ENCODE data around the gene TBCC.
"Not testable (repeated sequence)": the region's sequence is repeated elsewhere in the genome, so short reads cannot be mapped to it uniquely, and the experiment has no call there.

The TBCC gene

DNA sequence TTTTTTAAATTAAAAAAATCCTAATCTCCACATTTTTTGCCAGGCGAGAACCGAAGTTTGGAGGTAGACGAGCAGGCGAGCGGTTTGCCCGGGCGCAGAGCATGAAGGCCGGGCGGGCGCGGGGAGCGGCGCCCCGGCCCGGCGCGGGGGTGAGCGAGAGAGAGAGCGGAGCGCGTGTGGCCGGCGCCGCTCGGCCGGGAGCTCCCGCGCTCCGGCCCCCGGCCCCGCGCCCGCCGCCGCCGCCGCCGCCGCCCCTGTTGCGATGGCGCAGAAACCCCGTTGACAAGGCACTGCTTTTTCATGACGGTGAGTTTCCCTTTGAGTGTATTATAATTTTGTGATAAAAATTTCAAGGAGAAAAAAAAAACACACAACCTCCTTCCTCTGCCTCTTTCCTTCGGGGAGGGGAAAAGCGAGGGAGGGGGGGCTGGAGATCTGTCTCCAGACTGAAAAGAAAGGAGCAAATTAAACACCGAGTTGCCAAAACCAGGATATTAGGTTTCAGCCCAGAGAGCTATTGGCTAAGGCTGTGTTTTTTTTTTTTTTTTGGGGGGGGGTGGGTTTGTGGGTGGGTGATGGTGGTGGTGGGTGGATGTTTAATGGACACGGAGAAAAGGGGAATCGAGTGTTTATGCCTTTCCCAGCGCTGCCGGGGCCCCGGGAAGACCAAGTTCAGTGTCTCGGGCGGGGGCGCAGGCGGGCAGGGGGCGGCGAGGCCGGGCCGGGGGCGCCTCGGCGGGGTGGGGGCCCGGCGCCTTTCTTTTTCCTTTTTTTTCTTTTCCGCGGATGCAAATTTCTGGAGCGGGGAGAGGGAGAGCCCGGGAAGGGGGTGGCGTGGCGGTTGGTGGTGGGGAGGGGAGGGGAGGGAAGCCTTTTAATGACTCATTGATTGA is 36.1 kb upstream of the TBCC start, which contains the start of gene BICRAL:
BICRAL (plus strand) TSS at position 257 of the 893 bp plus-strand sequence. CDS start 39,971 bp downstream, outside the sequence.
- peak; percentile 82 to 93 for DNase-seq (ENCODE audit: low read depth in 2 of 2)
- H3K4me3 ChIP-seq (replicated peaks in 1 of 2; ENCODE audit: low read depth in 2 of 2, low read length in 2 of 2) = peak within 1 kb of the TSS; percentile 76 to 79
- TF ChIP-seq, protein P1, sequence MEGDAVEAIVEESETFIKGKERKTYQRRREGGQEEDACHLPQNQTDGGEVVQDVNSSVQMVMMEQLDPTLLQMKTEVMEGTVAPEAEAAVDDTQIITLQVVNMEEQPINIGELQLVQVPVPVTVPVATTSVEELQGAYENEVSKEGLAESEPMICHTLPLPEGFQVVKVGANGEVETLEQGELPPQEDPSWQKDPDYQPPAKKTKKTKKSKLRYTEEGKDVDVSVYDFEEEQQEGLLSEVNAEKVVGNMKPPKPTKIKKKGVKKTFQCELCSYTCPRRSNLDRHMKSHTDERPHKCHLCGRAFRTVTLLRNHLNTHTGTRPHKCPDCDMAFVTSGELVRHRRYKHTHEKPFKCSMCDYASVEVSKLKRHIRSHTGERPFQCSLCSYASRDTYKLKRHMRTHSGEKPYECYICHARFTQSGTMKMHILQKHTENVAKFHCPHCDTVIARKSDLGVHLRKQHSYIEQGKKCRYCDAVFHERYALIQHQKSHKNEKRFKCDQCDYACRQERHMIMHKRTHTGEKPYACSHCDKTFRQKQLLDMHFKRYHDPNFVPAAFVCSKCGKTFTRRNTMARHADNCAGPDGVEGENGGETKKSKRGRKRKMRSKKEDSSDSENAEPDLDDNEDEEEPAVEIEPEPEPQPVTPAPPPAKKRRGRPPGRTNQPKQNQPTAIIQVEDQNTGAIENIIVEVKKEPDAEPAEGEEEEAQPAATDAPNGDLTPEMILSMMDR (IDR thresholded peaks at IDR 0.05; ENCODE audit: low read depth, low read length) = no peak

DNA sequence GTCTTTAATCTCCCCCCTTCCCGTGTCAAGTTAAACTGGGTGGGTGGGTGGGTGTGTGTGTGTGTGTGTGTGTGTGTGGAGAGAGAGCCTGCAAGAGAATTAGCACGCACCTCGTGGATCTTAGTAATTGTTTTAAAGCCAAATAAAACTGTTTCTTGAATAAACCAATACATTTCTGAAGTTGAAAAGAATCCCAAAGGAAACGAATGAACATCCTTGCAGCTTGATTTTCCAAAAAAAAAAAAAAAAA is 35.6 kb upstream of the TBCC start:
- peak overlapping the region; percentile 37 to 79 for H3K4me3 ChIP-seq (replicated peaks in 1 of 2; ENCODE audit: low read depth in 2 of 2, low read length in 2 of 2)
- TF ChIP-seq, protein P1 (IDR thresholded peaks at IDR 0.05; ENCODE audit: low read depth, low read length) = no peak
- DNase-seq (ENCODE audit: low read depth in 2 of 2) = peak; percentile 37 to 60

DNA sequence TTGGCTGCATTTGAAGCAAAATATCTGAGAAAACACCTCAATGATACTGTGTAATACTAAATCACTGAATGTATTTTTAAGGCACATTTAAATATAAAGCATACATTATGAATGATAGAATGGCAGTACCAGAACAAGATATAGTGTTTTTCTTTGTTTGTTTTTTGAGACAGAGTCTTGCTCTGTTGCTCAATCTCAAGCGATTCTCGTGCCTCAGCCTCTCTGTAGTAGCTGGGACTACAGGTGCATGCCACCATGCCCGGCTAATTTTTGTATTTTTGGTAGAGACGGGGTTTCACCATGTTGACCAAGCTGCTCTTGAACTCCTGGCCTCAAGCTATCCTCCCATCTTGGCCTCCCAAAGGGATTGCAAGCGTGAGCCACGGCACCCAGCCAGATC is 33.6 kb upstream of the TBCC start:
- no peak overlapping the region for H3K4me3 ChIP-seq (replicated peaks in 1 of 2; ENCODE audit: low read depth in 2 of 2, low read length in 2 of 2)
- no peak for DNase-seq (ENCODE audit: low read depth in 2 of 2)
- TF ChIP-seq, protein P1 (IDR thresholded peaks at IDR 0.05; ENCODE audit: low read depth, low read length) = no peak

DNA sequence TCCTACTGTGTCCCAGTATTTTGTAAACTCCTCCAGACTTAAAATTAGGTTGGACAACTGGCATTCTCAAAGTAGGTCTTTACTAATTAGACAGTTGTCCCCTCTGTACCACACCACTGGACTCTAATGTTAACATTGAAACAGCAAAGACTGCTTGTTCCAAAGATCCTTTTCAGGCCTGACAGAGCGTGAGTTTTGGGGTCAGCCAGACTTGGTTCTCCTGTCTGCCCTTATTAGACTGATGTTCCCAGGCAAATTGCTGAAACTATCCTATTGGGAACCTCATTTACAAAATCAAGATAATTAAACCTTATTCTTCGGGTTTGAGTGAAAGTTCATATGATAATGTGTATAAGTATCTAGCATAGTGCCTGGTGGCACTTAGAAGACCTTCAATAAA is 32.2 kb upstream of the TBCC start:
- TF ChIP-seq, protein P1 (IDR thresholded peaks at IDR 0.05; ENCODE audit: low read depth, low read length) = no peak
- no peak overlapping the region for H3K4me3 ChIP-seq (replicated peaks in 1 of 2; ENCODE audit: low read depth in 2 of 2, low read length in 2 of 2)
- no peak for DNase-seq (ENCODE audit: low read depth in 2 of 2)

DNA sequence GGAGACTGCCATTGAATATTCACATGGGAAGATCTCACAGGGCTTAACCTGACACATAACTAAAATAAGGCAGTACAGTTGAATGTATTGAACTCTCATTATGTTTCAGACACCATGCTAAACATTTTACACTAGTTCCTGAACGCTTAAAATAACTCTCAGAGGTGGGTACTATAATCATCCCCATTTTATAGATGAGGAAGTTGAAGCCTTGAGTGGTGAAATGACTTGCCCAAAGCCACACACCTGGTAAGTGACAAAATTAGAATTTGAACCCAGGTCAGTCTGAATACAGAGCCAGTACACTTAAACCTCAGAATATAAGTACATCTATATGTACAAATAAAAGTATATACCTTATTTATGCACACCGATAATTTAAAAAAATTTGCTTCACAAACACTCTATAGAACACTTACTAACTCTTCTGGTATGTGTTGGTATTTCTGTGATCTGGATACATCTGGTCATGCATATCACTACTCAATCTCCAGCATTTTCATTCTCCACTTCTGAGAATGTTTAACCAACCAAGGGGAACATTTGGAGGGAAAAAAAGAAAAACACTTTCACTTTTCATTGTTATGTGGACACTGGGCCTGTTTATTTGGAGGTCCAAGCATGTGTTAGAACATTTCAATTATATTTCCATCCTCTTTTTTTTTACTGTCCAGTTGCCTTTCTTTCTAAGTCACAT is 31.4 kb upstream of the TBCC start:
- TF ChIP-seq, protein P1 (IDR thresholded peaks at IDR 0.05; ENCODE audit: low read depth, low read length) = no peak
- no peak overlapping the region for H3K4me3 ChIP-seq (replicated peaks in 1 of 2; ENCODE audit: low read depth in 2 of 2, low read length in 2 of 2)
- peak; percentile 26 to 49 for DNase-seq (ENCODE audit: low read depth in 2 of 2)

DNA sequence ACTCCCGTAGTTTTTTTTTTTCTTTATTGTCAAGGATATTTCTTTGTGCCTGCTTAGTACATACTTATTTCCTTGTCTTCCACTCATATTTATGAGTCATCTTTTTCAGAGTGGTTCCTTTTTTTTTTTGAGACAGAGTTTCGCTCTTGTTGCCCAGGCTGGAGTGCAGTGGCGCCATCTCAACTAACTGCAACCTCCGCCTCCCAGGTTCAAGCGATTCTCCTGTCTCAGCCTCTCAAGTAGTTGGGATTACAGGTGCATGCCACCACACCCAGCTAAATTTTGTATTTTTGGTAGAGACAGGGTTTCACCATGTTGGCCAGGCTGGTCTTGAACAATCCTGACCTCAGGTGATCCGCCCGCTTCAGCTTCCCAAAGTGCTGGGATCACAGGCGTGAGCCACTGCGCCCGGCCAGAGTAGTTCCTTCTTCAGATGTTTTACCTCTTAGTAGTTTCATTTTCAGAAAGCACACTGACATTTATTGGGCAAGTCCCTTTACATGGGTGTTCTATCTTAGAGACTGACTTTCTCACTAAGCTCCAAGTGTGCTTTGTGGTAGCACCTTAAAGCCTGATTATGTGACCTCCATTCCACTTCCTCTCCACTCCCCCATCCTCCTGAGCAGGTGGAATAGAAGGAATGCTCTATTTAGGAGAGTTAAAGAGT is 29.1 kb upstream of the TBCC start:
- H3K4me3 ChIP-seq (replicated peaks in 1 of 2; ENCODE audit: low read depth in 2 of 2, low read length in 2 of 2) = not testable (repeated sequence)
- DNase-seq (ENCODE audit: low read depth in 2 of 2) = peak in 1 of 2 donors; percentile 14

DNA sequence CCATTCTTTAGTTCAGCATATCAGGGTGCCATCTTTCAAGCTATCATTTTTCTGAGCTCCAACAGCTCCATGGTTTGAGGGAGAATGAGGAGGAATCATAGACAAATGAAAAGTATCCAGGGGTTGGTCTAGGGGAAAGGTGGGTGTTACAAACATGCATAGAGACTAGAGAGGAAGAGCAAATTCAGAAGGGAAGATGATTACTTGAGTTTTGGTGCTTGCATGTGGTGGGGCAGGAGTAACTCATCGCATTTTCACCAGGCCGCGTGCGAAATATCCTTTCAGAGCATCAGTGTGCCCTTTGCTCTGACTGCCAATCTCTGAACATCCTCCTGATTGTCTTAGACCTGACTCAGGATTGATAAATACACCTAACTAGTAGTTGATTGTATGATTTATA is 28.3 kb upstream of the TBCC start:
- DNase-seq (ENCODE audit: low read depth in 2 of 2) = no peak
- TF ChIP-seq, protein P1 (IDR thresholded peaks at IDR 0.05; ENCODE audit: low read depth, low read length) = no peak
- H3K4me3 ChIP-seq (replicated peaks in 1 of 2; ENCODE audit: low read depth in 2 of 2, low read length in 2 of 2) = no peak overlapping the region

Data from cardiac fibroblast (primary cell).